ENCODE data around the gene TMPRSS13. TPM values are rescaled to one million over a fixed set of nuclear protein-coding genes. Genes with fewer than 3 reads are reported as not detected.

TMPRSS13 gene
- not detected in 2 replicates for total RNA-seq

GRCh38 chr11:117929142-117929915 lies at the start of gene TMPRSS13:
TMPRSS13 (minus strand) TSS chr11:117929402; CDS start chr11:117929307, 95 bp downstream.

GRCh38 chr11:117876341-117877119 lies 52.7 kb downstream of the TMPRSS13 start, which contains the start of gene FXYD6:
FXYD6 (minus strand) TSS chr11:117876658; CDS start chr11:117842776, 33,882 bp downstream.

Other genes starting within 250 kb of the TMPRSS13 start
- not detected in 2 replicates for gene DSCAML1, start 132.2 kb downstream of the TMPRSS13 start, total RNA-seq
- gene FXYD2, start 104.7 kb downstream of the TMPRSS13 start, total RNA-seq: not detected in 2 replicates
- gene FXYD6, start 52.7 kb downstream of the TMPRSS13 start, total RNA-seq: not detected in 2 replicates
- gene IL10RA, start 57.0 kb upstream of the TMPRSS13 start, total RNA-seq: 0.16 TPM in 1 of 2 replicates, not detected in the other
- gene TMPRSS4, start 147.7 kb upstream of the TMPRSS13 start, total RNA-seq: not detected in 2 replicates
- not detected in 2 replicates for gene SMIM35, start 157.6 kb upstream of the TMPRSS13 start, total RNA-seq
- gene SCN4B, start 223.4 kb upstream of the TMPRSS13 start, total RNA-seq: under 0.01 TPM in 1 of 2 replicates, not detected in the other
- gene SCN2B, start 247.2 kb upstream of the TMPRSS13 start, total RNA-seq: under 0.01 TPM in 2 replicates